GM23338 (cell line): ENCODE data around the gene TSR3. TPM values are rescaled to one million over a fixed set of nuclear protein-coding genes. Genes with fewer than 3 reads are reported as not detected.

Source experiments
- ATAC-seq: fragments of 200-7000 bp; cut with Tn5 transposase; 3 replicates; pipeline ENCODE4 v1.9.1; 2020
- DNase-seq: peaks from one replicate; pipeline ENCODE4 v3.0.0-alpha.2; 2015; ENCODE audit warnings: low spot score
- H2AFZ ChIP-seq: fragments of 200-600 bp; sonication (generic); 2 replicates; pipeline ENCODE4 v1.8.0; 2016; ENCODE audit warnings: antibody characterized with exemption, mild to moderate bottlenecking, moderate library complexity
- H3F3A ChIP-seq: fragments of 200-600 bp; sonication (generic); replicated peaks from 2 replicates; pipeline ENCODE4 v1.8.0; 2017; ENCODE audit warnings: antibody characterized with exemption, mixed run types, low read depth
- H3K27ac ChIP-seq: fragments of 200-600 bp; sonication (generic); 2 replicates; pipeline ENCODE4 v1.6.1; 2016; ENCODE audit warnings: low read depth
- H3K27me3 ChIP-seq: fragments of 200-600 bp; sonication (generic); 2 replicates; pipeline ENCODE4 v1.8.0; 2016; ENCODE audit warnings: mild to moderate bottlenecking, mixed run types, moderate library complexity; ENCODE audit not compliant: insufficient read depth
- H3K36me3 ChIP-seq: fragments of 200-600 bp; sonication (generic); 2 replicates; pipeline ENCODE4 v1.8.0; 2016; ENCODE audit warnings: mild to moderate bottlenecking; ENCODE audit not compliant: insufficient read depth
- H3K4me1 ChIP-seq: fragments of 200-600 bp; sonication (generic); 2 replicates; pipeline ENCODE4 v1.8.0; 2016; ENCODE audit warnings: mild to moderate bottlenecking, moderate library complexity; ENCODE audit not compliant: insufficient read depth
- H3K4me2 ChIP-seq: fragments of 200-600 bp; sonication (generic); 2 replicates; pipeline ENCODE4 v1.7.1; 2017; ENCODE audit warnings: mixed run types
- H3K4me3 ChIP-seq: fragments of 200-600 bp; sonication (generic); 2 replicates; pipeline ENCODE4 v1.6.1; 2016; ENCODE audit warnings: mixed run types
- H3K79me2 ChIP-seq: fragments of 200-600 bp; sonication (generic); replicated peaks from 2 replicates; pipeline ENCODE4 v1.8.0; 2017; ENCODE audit warnings: mild to moderate bottlenecking; ENCODE audit not compliant: insufficient read depth
- H3K9me2 ChIP-seq: fragments of 200-600 bp; sonication (generic); 2 replicates; pipeline ENCODE4 v1.8.0; 2017; ENCODE audit not compliant: insufficient read depth
- H4K20me1 ChIP-seq: fragments of 200-600 bp; sonication (generic); replicated peaks from 2 replicates; pipeline ENCODE4 v1.8.0; 2017; ENCODE audit warnings: mild to moderate bottlenecking; ENCODE audit not compliant: insufficient read depth
- H3K27ac Mint-ChIP-seq: 2 replicates; pipeline ENCODE4 v1.8.0; 2020; ENCODE audit warnings: inconsistent platforms, mild to moderate bottlenecking, moderate library complexity, mixed read lengths
- H3K27me3 Mint-ChIP-seq: 3 replicates; pipeline ENCODE4 v1.8.0; 2022; ENCODE audit warnings: low read depth, mild to moderate bottlenecking, moderate library complexity, mixed read lengths, inconsistent platforms; ENCODE audit not compliant: insufficient read depth, poor library complexity
- H3K36me3 Mint-ChIP-seq: 3 replicates; pipeline ENCODE4 v1.8.0; 2021; ENCODE audit warnings: low read depth, mild to moderate bottlenecking, inconsistent platforms, moderate library complexity, mixed read lengths
- H3K4me1 Mint-ChIP-seq: 3 replicates; pipeline ENCODE4 v1.8.0; 2020; ENCODE audit warnings: mild to moderate bottlenecking, inconsistent platforms, mixed read lengths
- H3K4me3 Mint-ChIP-seq: 3 replicates; pipeline ENCODE4 v1.8.0; 2021; ENCODE audit warnings: moderate library complexity, mild to moderate bottlenecking, inconsistent platforms, mixed read lengths
- H3K9me3 Mint-ChIP-seq: 3 replicates; pipeline ENCODE4 v1.8.0; 2020; ENCODE audit warnings: moderate library complexity, mild to moderate bottlenecking, inconsistent platforms, mixed read lengths
- CREB1 ChIP-seq: fragments of 250-450 bp; sonication (Bioruptor Pico); IDR thresholded peaks from 2 replicates; pipeline ENCODE4 v1.5.0; 2020; ENCODE audit warnings: low read depth, mild to moderate bottlenecking, moderate library complexity
- EZH2 ChIP-seq: fragments of 200-600 bp; sonication (generic); IDR thresholded peaks from one replicate; pipeline ENCODE4 v1.8.0; 2017; ENCODE audit warnings: antibody characterized with exemption, mild to moderate bottlenecking, low read depth; ENCODE audit not compliant: unreplicated experiment
- EZH2phosphoT487 ChIP-seq: fragments of 200-600 bp; sonication (generic); IDR thresholded peaks from one replicate; pipeline ENCODE4 v1.8.1; 2018; ENCODE audit warnings: antibody characterized with exemption; ENCODE audit not compliant: unreplicated experiment
- JUNB ChIP-seq: IDR thresholded peaks from one replicate; pipeline ENCODE4 v1.6.1; 2016; ENCODE audit warnings: antibody characterized with exemption; ENCODE audit not compliant: unreplicated experiment
- NANOG ChIP-seq: IDR thresholded peaks from 2 replicates; pipeline ENCODE4 v1.6.1; 2016; ENCODE audit warnings: antibody characterized with exemption, borderline replicate concordance
- POLR2AphosphoS5 ChIP-seq: IDR thresholded peaks from 2 replicates; pipeline ENCODE4 v1.6.1; 2016; ENCODE audit warnings: antibody characterized with exemption, low read depth
- STAT1 ChIP-seq: IDR thresholded peaks from one replicate; pipeline ENCODE4 v1.6.1; 2016; ENCODE audit warnings: antibody characterized with exemption; ENCODE audit not compliant: unreplicated experiment
- ZNF114 ChIP-seq: fragments of 250-450 bp; sonication (Bioruptor Pico); IDR thresholded peaks from 2 replicates; pipeline ENCODE4 v1.5.0; 2020; ENCODE audit warnings: mild to moderate bottlenecking, moderate library complexity
- ZNF331 ChIP-seq: fragments of 250-450 bp; sonication (Bioruptor Pico); IDR thresholded peaks from 2 replicates; pipeline ENCODE4 v1.5.0; 2020; ENCODE audit warnings: low read depth, mild to moderate bottlenecking, moderate library complexity
- polyA plus RNA-seq: library from polyadenylated mRNA; unstranded; fragments of >200 nt; fragmentation: Nextera tagmentation; extraction: Ambion mirVana; gene quantifications from 2 replicates; pipeline ENCODE4 v1.2.1, GENCODE V29; 2016
- total RNA-seq: library from RNA; depleted of rRNA; stranded (reverse); fragments of >200 nt; shearing (Covaris generic); gene quantifications from 2 replicates; pipeline ENCODE4 v1.2.3, GENCODE V29; 2014
- TF ChIP-seq, protein P1 (sequence below), 2 experiments: fragments of 200-600 bp in 1 of 2; sonication (generic) in 1 of 2; conservative IDR thresholded peaks; 2 replicates each; pipeline versions ENCODE4 v1.5.1 to v1.6.1; 2016 to 2017; ENCODE audit warnings: antibody characterized with exemption in 2 of 2, low read depth in 2 of 2, mild to moderate bottlenecking in 2 of 2, moderate library complexity in 1 of 2
- TF ChIP-seq, protein P2 (sequence below): IDR thresholded peaks from one replicate; pipeline ENCODE4 v1.6.1; 2018; ENCODE audit warnings: antibody characterized with exemption; ENCODE audit not compliant: unreplicated experiment
- TF ChIP-seq, protein P3 (sequence below): IDR thresholded peaks from 2 replicates; pipeline ENCODE4 v1.6.1; 2016; ENCODE audit warnings: antibody characterized with exemption

Gene TSR3
- total and polyA plus RNA-seq, 2 experiments from 2014 or later = 58.5 to 97.3 TPM

DNA sequence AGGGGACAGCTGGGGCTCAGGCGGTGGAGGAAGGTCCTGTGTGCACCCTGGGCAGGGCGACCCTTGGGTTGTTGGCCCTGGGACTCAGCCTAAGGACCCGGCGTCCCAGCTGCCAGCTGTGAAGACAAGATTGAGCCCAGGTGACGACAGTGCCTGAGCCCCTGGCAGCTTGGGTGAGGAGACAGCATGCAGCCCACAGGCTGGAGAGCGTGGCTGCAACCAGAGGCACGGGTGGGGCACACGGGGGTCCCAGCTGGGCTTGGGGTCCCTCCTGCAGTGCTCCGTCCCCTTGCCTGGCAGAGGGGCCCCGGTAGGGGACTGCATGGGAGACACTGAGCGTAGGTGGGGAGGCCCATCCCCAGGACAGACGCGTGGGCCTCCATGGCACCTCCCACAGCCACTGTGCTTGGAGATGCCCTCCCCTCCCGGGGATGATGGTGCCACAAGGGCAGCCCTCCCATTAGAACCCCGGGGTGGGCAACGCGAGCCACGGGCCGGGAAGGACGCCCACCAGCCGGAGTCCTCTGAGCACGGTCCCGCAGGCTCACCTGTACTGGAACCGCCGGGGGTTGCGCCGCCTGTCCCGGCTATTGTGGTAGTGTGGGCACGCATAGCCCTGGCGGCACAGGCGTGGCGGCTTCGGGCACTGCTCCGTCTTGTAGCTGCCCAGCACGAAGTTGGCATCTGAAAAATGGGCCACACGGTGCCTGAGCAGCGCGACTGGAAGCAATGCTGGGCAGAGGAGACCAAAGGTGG is 47.3 kb upstream of the TSR3 start (continued):
- TF ChIP-seq EZH2phosphoT487 = no peak
- TF ChIP-seq, protein P1, sequence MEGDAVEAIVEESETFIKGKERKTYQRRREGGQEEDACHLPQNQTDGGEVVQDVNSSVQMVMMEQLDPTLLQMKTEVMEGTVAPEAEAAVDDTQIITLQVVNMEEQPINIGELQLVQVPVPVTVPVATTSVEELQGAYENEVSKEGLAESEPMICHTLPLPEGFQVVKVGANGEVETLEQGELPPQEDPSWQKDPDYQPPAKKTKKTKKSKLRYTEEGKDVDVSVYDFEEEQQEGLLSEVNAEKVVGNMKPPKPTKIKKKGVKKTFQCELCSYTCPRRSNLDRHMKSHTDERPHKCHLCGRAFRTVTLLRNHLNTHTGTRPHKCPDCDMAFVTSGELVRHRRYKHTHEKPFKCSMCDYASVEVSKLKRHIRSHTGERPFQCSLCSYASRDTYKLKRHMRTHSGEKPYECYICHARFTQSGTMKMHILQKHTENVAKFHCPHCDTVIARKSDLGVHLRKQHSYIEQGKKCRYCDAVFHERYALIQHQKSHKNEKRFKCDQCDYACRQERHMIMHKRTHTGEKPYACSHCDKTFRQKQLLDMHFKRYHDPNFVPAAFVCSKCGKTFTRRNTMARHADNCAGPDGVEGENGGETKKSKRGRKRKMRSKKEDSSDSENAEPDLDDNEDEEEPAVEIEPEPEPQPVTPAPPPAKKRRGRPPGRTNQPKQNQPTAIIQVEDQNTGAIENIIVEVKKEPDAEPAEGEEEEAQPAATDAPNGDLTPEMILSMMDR (conservative IDR thresholded peaks at IDR 0.05; ENCODE audit: low read depth in 2 of 2) = no peak
- TF ChIP-seq ZNF331 (CRISPR knock-in tag) = no peak
- TF ChIP-seq, protein P2, sequence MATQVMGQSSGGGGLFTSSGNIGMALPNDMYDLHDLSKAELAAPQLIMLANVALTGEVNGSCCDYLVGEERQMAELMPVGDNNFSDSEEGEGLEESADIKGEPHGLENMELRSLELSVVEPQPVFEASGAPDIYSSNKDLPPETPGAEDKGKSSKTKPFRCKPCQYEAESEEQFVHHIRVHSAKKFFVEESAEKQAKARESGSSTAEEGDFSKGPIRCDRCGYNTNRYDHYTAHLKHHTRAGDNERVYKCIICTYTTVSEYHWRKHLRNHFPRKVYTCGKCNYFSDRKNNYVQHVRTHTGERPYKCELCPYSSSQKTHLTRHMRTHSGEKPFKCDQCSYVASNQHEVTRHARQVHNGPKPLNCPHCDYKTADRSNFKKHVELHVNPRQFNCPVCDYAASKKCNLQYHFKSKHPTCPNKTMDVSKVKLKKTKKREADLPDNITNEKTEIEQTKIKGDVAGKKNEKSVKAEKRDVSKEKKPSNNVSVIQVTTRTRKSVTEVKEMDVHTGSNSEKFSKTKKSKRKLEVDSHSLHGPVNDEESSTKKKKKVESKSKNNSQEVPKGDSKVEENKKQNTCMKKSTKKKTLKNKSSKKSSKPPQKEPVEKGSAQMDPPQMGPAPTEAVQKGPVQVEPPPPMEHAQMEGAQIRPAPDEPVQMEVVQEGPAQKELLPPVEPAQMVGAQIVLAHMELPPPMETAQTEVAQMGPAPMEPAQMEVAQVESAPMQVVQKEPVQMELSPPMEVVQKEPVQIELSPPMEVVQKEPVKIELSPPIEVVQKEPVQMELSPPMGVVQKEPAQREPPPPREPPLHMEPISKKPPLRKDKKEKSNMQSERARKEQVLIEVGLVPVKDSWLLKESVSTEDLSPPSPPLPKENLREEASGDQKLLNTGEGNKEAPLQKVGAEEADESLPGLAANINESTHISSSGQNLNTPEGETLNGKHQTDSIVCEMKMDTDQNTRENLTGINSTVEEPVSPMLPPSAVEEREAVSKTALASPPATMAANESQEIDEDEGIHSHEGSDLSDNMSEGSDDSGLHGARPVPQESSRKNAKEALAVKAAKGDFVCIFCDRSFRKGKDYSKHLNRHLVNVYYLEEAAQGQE = no peak

DNA sequence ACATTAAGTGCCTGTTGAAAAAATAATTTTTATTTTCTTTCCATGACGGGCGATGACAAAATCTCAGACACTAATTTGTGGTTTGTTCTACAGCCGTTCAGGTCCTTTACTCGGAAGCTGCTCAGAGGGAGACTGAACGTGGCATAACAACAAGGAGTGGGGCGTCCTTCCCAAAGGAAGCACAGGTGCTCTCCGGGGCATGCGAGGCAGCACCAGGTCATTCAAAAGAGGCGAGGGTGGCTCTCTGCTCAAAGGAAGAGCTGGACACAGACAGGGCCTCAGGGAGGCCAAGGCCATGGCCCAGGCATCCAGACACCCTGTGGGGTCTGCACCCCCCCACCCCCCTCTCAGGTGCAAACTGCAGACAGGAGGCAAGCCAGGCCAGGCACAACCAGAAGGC is 46.7 kb upstream of the TSR3 start:
- Mint-ChIP-seq H3K9me3 (no peaks in the 10 kb centered on the region), H3K4me3 (no peak overlapping the region; the same call in 2 of the 3 replicates), H3K36me3 (peaks cover 13% of the 10 kb centered on the region; the same call in 2 of the 3 replicates), H3K4me1 (no peaks in the 10 kb centered on the region; the same call in 2 of the 3 replicates), H3K27me3 (peaks cover 10% of the 10 kb centered on the region), H3K27ac (no peak overlapping the region)
- no peaks in the 10 kb centered on the region for H3K79me2 ChIP-seq
- no peak overlapping the region for H3K4me2 ChIP-seq
- no peaks in the 10 kb centered on the region for H3K9me2 ChIP-seq
- H3K4me1 ChIP-seq = no peaks in the 10 kb centered on the region
- H3K4me3 ChIP-seq = no peak overlapping the region
- H2AFZ ChIP-seq = no peak overlapping the region
- ATAC-seq (no peak), DNase-seq (no peak)
- no peaks in the 10 kb centered on the region for H3F3A ChIP-seq
- no peak overlapping the region for H3K27ac ChIP-seq
- H3K36me3 ChIP-seq = no peaks in the 10 kb centered on the region
- no peaks in the 10 kb centered on the region; the same call in 1 of the 2 replicates for H4K20me1 ChIP-seq
- H3K27me3 ChIP-seq = no peaks in the 10 kb centered on the region
- TF ChIP-seq STAT1 (no peak), EZH2 (no peak), ZNF114 (CRISPR knock-in tag) (no peak), ZNF331 (CRISPR knock-in tag) (no peak), NANOG (no peak), JUNB (no peak), EZH2phosphoT487 (no peak), CREB1 (no peak), POLR2AphosphoS5 (no peak)
- TF ChIP-seq, protein P3, sequence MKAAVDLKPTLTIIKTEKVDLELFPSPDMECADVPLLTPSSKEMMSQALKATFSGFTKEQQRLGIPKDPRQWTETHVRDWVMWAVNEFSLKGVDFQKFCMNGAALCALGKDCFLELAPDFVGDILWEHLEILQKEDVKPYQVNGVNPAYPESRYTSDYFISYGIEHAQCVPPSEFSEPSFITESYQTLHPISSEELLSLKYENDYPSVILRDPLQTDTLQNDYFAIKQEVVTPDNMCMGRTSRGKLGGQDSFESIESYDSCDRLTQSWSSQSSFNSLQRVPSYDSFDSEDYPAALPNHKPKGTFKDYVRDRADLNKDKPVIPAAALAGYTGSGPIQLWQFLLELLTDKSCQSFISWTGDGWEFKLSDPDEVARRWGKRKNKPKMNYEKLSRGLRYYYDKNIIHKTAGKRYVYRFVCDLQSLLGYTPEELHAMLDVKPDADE = no peak
- TF ChIP-seq, protein P1 (conservative IDR thresholded peaks at IDR 0.05; ENCODE audit: low read depth in 2 of 2) = no peak
- TF ChIP-seq, protein P2 = no peak
